ENCODE data around the gene NRM.
"Not testable (repeated sequence)": the region's sequence is repeated elsewhere in the genome, so short reads cannot be mapped to it uniquely, and the experiment has no call there.

The NRM gene

DNA sequence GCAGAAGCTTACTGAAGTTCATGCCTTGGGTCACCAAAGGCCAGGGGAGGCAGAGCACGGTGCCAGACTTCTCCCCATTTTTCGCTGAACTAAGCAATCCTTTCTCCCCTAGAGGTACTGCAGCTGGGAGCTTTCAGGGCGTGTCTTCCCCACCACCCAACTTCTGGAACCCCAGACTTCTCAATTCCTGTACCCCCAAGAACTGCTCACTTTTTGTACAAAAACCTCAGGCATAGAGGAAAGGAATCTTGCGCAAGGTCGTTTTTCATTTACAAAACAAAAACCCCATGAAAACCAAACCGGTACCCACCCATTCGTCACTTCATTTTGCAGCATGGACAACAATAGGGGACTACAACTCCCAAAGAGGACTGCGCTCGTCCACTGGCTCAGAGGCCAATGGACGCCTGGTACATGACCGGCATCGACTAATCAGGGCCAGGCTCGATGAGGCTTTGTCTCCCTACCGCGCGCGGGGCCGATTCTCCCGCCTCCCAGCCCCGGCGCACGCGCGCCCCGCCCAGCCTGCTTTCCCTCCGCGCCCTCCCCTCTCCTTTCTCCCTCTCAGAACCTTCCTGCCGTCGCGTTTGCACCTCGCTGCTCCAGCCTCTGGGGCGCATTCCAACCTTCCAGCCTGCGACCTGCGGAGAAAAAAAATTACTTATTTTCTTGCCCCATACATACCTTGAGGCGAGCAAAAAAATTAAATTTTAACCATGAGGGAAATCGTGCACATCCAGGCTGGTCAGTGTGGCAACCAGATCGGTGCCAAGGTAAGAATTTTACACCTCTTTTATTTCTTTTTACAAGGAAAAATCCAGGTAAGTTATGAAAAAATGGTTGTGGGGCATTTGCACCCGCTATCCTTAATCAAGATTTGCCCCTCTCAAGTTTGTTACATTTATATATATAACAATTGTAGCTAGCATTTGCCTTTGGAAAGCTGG, 29.3 kb upstream of the NRM start, which contains the start of gene TUBB:
Gene TUBB, plus strand, starts transcription at position 562 of the 947 bp plus-strand sequence. Its CDS starts 155 bp downstream, at position 717.
- peak; percentile 99 for DNase-seq

- DNase-seq: peak; percentile 63
These were observed 28.6 kb upstream of the NRM start for GRCh38 chr6:30719356-30719755.

DNA sequence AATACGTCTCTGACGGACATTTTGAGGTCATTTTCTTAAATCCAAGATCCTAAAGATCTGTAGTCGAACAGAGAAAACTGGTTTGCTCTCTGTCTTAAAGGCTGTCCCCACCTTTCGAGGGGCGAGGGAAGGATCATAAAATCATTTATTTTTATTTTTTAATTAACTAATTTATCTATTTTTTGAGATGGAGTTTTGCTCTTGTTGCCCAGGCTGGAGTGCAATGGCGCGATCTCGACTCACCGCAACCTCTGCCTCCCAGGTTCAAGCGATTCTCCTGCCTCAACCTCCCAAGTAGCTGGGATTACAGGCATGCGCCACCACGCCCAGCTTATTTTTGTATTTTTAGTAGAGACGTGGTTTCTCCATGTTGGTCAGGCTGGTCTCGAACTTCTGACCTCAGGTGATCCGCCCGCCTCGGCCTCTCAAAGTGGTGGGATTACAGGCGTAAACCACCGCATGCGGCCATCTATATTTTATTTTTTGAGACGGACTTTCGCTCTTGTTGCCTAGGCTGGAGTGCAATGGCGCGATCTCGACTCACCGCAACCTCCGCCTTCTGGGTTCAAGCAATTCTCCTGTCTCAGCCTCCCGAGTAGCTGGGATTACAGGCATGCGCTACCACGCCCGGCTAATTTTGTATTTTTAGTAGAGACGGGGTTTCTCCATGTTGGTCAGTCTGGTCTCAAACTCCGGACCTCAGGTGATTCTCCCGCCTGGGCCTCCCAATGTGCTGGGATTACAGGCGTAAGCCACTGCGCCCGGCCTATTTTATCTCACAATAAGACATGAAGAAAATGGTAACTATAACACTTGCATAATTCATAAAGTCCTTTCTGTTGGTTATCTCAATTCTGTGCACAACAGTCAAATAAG, 27.3 kb upstream of the NRM start:
- DNase-seq: not testable (repeated sequence)

- DNase-seq: peak; percentile 100
These were observed 26.5 kb upstream of the NRM start, which contains the start of gene MDC1 for GRCh38 chr6:30717129-30717844. Gene MDC1, minus strand, starts transcription at chr6:30717281. Its CDS starts 2,106 bp downstream, at chr6:30715175.

- DNase-seq: no peak
These were observed 26.0 kb upstream of the NRM start for GRCh38 chr6:30716879-30717128.

DNA sequence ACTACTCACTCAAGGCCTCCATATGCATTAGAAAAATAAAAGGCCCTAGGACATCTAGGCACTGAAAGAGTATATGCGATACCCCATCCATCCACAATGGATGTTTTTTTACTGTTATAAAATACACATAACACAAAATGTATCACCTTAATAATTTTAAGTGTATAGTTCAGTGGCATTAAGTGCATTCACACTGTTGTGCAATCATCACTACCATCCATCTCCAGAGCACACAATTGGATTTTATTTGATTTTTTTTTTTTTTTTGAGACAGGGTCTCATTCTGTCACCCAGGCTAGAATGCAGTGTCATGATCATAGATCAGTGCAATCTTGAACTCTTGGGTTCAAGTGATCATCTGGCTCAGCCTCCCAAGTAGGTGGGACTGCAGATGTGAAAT, 23.5 kb upstream of the NRM start:
- no peak for DNase-seq

DNA sequence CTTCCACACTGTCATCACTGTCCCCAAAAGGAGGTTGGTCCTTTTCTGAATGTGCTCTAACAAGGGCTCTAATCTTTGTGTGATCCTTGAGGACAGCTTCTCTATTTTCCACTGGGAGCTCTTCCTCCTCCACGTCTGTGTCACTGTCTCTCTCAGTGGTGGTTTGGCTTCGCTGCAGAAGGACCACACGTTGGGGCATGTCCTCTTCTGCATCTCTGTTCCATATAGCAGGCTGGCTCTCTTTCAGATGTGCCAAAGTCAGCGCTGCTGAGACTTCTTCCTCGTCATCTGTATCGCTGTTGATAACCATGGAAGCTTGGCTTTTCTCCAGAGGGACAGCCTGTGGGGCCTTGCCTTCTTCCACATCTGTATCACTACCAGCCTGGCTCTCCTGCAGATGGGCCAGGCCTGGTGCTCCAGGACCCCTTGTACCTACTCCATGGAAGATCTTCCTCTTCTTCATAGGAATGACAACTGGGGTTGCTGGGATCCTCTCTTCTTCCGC, 21.7 kb upstream of the NRM start:
- DNase-seq: no peak

DNA sequence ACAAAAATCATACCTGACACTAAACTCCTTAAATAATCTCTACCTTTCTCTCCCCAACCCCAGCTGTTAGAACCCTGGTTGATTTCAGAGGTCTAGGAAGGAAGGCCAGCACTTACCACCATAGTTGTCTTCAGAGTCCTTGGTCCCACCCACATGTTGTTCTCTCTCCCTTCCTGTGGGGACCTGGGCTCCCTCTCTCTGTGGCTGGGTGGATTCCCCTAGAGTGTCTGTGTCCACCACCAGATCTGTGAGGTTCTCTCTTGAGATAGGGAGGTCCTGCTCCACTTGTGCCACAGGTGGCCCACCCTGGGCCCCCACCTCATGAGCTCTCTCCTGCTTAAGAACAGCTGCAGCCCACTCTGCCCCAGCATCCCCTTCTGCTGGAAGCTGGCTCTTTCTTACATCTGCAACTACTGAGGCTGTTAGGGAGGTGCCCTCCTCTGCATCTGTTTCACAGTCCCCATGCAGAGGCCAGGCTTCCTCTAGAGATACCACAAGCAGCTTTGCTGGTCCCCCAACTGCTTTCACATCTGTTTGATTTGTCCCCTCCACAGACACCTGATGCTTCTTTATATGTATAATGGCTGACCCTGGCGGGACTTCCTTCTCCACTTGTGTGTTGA, 21.1 kb upstream of the NRM start:
- DNase-seq: no peak

DNA sequence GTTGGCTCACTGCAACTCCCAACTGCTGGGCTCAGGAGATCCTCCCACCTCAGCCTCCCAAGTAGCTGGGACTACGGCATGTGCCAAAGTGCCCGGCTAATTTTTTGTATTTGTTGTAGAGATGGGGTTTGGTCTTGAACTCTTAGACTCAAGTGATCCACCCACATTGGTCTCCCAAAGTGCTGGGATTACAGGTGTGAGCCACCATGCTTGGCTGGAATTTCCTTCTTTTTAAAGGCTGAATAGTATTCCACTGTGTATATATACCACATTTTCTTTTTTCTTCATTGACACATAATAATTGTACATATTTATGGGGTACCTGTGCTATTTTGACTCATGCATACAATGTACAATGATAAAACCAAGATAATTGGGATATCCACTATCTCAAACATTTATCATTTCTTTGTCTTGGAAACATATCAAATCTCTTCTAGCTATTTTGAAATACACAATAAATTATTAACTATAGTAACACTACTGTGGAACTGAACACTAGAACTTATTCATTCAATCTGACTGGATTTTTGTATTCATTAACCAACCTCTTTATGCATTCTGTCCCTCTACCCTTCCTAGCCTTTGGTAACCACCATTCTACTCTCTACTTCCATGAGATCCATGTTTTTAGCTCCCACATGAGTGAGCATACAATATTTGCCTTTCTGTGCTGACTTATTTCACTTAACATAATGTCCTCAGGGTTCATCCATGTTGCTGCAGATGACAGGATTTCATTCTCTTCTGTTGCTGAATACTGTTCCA, 18.5 kb upstream of the NRM start:
- no peak for DNase-seq

GRCh38 chr6:30707281-30707850, 16.6 kb upstream of the NRM start:
- peak; percentile 94 for DNase-seq

DNA sequence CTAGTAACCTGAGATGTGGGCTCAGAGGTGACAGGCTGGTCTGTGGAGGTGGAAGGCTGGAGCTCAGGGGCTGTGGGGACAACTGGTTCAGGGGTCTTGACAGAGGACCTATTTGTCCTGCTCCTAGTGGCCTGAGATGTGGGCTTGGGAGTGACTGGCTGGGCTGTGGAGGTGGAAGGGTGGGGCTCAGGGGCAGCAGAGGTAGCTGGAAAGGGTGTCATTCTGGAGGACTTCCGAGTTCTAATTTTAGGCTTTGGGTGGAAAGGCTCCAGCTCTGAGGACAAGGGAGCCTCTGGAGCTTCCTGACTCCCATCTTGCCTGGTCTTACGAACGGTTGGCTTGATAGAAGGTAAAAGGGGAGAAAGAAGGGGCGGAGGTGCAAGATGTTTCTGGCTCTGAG, 14.8 kb upstream of the NRM start:
- no peak for DNase-seq

GRCh38 chr6:30703821-30704220, 13.0 kb upstream of the NRM start:
- no peak for DNase-seq

DNA sequence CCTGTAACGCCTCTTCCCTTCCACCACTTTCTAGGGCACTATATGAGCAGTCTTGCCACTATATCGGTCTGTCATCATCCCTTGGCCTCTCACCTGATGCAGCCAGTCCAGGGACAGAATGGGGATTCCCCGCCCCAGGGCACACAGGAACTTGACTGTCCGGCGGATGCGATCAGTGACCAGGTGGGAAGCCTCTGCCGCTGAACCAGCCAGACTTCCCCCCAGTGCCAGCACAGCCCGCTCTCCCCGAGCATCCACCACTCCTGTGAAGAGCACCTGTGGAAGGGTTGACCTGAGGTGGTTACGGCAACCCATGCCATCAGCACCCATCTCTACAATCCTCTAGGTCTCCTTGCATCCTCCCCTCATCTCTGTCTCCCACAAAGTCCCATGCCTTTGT, 12.2 kb upstream of the NRM start:
- DNase-seq: no peak

GRCh38 chr6:30700340-30700739, 9.6 kb upstream of the NRM start:
- no peak for DNase-seq

GRCh38 chr6:30696432-30696831, 5.6 kb upstream of the NRM start:
- no peak for DNase-seq

DNA sequence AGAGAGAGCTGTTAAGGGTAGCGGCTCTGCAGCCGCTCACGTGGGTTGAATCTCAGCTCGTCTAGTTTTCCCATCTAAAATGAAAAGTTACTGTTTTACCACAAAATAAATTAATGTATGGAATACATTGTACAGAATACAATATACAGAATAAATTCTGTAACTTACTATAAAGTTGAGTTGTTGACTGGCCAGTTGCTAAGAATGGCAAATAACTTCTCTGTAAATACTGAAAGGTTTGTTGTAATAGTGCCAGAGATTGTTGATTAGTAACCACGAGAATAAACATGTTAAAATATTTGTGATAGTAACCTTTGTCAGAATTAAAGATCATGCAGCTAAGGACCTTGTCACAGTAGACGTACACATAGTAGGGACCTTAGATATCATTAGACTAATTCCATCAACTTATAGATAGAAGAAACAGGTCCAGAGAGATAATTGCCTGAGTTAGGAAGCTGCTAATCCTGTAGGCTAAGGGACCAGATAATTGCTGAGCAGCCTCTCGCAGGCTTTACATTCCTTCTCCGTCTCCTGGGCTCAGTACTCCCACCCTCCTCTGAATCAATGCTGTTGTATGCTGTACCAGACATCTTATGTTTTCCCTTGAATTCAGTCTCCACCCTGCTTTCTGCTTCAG, 544 bp upstream of the NRM start:
- DNase-seq: peak; percentile 76

GRCh38 chr6:30689985-30690384, 799 bp downstream of the NRM start:
- no peak for DNase-seq

DNA sequence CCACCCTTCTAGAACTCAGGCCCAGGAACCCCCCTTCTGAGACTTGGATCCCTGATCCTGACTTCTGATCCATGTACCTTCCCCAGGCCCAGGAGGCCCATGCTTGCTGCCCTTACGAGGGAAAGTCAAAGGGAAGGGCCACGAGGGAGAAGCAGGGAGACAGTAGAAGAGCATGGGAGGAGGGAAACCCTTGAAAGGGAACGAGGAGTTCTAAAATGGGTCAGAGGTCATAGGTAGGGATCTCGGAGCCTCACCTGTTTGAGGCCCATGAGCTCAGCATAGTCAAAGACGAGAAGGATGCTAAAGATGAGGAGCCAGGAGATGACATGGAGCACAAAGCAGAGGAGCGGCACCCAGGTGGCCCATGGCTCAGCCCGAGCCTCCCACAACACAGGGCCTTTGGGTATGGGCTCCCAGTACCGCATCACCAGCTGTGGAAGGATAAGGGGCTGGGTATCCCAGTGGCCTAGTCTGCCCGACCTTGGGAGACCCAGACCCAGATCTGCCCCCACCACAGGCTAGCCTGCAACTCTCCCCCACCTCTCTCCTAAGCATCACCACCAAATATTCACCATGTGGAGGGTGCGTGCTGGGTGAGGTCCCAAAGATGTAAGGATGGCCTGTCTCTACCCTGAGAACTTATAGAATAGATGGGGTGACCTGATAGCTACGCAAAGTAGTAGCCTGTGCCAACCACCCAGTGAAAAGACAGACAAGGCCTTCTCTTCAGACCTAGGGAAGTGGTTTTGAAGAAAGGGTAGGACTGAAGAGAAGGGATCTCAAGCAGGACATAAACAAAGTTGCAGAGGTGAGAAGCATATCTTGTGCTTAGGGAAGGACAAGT, 1.5 kb downstream of the NRM start:
- DNase-seq: no peak

DNA sequence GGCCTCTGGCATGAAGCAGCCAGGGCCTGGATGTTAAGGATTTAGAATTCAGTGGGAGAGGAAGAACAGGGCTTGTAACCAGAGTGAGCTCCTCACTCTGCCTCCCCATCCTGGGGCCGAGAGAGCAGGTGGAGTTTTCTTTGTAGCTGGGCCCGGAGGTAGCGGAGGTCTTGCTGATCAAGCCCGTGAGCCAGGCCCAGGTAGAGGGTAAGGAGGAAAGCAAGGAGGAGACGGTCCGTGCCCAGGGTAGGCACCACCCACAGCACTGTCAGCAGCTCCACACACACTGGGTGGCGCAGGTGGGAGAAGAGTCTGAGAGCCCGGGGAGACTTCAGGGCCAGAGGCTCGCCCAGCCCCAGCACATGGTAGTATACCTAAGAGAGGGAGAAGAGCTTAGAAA, 2.2 kb downstream of the NRM start:
- peak; percentile 17 for DNase-seq

All from NCI-H69 (cell line).